A673 (cell line): ENCODE measurements around the gene B3GALT6.

ENCODE experiments used
- EZH2 ChIP-seq: fragments of 200-600 bp; sonication (generic); IDR thresholded peaks from 2 replicates; pipeline ENCODE4 v1.6.1; 2017; ENCODE audit warnings: borderline replicate concordance, low read depth, mild to moderate bottlenecking, mixed read lengths, antibody characterized with exemption, low read length; ENCODE audit not compliant: poor library complexity, severe bottlenecking
- TF ChIP-seq, protein P1 (sequence below): fragments of 300-800, 200-600 bp; sonication (generic); conservative IDR thresholded peaks from 2 replicates; pipeline ENCODE4 v1.5.1; 2017; ENCODE audit warnings: low read depth, mild to moderate bottlenecking, antibody characterized with exemption, low read length, moderate library complexity, mixed read lengths

DNA sequence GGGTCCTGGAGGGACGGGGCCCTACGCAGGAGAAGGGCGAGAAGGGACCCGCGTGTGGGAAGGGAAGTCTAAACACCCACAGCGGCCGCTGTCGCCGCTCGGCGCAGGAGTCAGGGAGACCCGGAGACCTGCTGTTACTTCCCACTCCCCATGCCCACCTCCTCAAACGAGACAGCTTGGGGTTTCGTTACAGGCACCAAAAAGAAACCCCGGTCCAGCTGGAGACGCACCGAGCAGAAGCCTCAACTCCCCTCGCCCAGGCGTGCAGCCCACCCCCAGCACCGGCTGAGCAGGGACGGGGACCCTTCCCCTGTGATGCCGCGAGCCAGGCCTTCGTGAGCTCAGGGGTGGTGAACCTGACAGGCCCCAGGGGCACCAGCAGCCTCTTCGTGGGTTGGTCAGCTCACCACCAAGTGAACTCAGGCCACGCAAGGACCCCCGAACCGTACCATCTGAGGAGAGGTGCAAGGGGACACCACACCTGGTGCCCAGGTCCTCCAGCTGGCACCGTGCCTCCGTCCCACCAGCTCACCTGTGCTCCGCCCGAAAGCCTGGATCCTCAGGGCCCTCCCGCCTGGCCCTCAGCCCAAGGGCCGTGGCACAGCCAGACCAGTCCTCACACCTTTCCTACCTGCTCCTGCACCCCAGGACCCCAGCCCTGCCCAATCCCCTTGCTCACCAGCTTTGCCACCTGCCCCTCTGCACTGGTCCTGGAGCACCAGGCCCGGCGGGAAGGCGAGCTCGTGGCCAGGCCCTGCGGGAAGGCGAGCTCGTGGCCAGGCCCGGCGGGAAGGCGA is 5.3 kb upstream of the B3GALT6 start:
- TF ChIP-seq, protein P1, sequence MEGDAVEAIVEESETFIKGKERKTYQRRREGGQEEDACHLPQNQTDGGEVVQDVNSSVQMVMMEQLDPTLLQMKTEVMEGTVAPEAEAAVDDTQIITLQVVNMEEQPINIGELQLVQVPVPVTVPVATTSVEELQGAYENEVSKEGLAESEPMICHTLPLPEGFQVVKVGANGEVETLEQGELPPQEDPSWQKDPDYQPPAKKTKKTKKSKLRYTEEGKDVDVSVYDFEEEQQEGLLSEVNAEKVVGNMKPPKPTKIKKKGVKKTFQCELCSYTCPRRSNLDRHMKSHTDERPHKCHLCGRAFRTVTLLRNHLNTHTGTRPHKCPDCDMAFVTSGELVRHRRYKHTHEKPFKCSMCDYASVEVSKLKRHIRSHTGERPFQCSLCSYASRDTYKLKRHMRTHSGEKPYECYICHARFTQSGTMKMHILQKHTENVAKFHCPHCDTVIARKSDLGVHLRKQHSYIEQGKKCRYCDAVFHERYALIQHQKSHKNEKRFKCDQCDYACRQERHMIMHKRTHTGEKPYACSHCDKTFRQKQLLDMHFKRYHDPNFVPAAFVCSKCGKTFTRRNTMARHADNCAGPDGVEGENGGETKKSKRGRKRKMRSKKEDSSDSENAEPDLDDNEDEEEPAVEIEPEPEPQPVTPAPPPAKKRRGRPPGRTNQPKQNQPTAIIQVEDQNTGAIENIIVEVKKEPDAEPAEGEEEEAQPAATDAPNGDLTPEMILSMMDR = no peak
- no peak for TF ChIP-seq EZH2
